Urothelium cell line (cell line): ENCODE measurements around the gene RNASEL.
"Not testable (repeated sequence)": the region's sequence is repeated elsewhere in the genome, so short reads cannot be mapped to it uniquely, and the experiment has no call there.

Experiments
- DNase-seq: peaks from one replicate; pipeline ENCODE4 v3.0.0; 2011; ENCODE audit warnings: low spot score, mixed read lengths
- FAIRE-seq: peaks from 2 replicates; lab custom pipeline; 2011; peaks lifted over from hg19 to GRCh38; lab: Jason Lieb, UNC

RNASEL gene

DNA sequence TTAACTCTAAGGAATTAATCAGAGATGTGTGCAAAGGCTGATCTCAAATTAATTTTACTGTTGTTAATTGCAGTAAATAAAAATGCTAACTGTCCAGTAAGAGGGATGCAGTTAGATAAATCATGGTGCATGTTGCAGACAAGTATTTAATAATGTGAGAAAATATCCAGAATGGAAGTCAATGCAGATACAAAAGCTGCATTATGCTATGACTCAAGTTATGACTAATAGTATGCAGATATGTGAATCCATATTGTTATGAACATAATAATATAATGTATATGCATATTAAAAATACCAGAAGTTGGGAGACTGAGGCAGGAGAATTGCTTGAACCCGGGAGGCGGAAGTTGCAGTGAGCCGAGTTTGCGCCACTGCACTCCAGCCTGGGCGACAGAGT, 21.4 kb downstream of the RNASEL start:
- DNase-seq (no peak), FAIRE-seq (no peak)

DNA sequence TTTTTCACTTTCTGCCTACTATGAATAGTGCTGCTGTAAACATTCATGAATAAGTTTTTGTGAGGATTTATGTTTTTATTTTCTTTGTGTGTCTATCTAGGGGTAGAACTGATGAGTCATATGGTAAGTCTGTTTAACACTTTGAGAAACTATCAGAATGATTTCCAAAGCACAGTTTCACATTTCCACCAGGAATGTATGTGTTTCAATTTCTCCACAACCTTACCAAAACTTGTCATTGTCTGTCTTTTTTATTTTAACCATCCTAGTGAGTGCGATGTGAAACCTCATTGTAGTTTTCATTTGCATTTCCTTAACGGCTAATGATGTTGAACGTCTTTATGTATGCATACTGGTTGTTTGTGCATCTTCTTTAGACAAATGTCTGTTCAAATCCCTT, 23.5 kb downstream of the RNASEL start:
- no peak for FAIRE-seq
- no peak for DNase-seq

DNA sequence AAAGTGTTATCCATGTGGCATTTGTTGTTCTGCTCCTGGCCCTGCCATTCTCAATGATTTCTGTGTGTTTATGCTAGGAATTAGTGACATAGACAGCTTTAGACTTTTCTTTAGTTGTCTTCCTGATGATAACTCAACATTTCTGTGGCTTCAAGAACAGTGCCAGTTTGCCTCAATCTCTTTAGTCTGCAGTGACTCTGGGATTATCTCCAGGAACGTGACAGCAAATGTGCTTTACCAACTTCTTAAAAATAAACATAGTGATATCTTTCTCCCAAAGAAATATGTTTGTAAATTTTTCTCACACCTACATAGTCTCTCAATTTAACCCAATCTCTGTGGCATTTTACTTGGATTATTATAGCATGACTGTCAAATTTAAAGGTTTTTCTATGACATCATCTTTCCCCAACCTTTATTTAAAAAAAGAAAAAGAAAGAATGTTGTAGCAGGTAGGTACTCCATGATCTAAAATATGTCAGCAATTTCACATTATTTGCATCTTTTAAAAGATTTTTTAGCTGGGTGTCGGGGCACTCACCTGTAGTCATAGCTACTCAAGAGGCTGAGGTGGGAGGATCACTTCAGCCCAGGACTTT, 24.6 kb downstream of the RNASEL start:
- no peak for DNase-seq
- no peak for FAIRE-seq

DNA sequence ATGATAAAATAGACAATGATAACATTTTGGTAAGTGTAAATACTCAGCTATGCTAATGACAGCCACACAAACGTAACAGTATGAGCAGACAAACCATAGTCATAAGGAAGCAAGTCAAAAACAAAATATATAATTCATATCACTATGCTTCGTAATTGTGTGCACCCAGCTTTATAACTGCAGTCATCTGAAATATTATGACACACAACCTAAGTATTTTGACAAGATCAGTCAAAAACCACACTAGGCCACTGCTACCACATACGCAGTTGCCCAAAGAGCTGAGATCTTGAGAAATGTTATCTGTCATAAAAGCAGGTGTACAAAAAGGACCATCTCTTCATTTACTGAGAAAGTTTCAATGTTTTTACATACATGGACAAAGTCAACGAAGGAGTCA, 26.0 kb downstream of the RNASEL start:
- no peak for FAIRE-seq
- DNase-seq = no peak

DNA sequence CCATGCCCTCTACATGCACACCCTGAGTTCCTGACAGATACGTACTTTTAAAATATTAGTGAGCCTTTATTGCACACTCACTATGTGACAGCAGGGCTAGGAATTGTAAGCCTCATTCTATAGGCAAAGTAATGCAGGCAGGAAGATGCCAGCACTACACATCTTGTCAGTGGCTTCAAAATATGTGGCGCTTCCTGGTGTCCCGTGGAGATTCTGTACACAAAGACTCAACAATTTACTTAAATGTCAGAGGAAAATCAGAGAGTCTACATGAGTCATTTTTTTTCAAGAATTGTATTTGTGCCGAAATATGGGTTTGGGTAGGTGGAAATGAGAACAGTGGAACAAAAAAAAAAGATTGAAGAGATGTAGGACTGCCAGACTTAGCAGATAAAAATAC, 27.6 kb downstream of the RNASEL start:
- DNase-seq = no peak
- FAIRE-seq = no peak

DNA sequence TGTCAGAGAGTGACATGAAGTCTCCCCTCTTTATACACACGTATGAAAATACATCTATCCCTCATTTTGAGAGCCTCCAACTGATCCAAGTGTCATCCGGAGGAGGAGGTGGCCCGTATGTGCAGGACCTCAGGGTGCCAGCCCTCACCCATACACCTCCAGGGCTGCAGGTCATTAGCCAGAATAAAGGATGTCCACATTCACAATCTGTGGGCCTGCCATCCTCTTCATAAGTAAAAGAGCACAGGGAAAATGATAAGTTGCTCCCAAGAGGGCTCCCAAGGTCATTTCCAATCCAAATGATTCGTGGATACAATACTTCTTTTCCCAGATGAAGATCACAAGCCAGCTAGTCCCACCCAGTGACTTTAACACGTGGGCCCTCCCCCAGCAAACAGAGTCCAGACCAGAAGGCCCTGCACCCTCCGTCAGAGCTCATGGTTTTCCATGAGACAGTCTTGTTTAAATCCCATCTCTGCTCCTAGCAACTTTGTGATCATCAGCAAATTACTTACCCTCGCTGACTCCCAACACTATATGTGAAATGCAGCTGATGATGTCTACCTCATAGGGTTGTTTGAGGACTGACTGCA, 28.6 kb downstream of the RNASEL start:
- DNase-seq (no peak), FAIRE-seq (no peak)

DNA sequence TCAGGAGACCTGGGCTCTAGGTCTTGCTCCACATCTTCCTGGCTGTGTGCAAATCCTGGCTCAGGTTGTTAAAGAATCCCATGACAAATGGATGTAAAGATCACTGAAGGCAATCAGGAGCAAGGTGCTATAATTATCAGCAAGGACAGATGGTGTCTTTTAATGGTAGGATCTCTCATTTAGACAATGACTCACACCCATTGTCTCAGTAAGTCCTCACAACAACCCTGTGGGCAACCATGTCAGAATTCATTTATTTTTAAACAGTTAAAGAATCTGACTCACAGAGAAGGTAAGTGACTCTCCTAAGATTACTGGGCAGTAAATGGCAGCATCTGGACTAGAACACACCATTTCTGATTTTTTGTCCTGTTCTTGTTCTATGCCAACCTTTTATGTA, 32.8 kb downstream of the RNASEL start:
- DNase-seq (no peak), FAIRE-seq (no peak)

DNA sequence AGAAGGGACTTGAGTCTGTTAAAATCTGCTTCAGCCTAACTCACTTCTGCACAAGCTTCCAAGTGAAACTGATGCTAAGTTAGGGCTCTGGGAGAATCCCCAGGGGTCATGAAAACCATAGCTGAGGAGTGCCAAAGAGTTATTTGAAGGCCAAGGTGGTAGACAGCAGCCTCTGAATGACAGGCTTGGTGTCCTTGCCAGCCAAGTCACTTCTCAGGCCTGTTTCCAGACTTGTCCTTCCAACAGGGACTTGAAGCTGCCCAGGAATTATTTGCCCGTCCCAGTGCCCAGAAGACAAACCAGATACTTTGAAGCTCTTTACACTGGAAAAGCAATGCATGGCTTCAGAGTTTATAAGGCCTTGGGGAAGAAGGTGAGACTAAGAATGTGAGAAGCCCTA, 33.6 kb downstream of the RNASEL start:
- no peak for DNase-seq
- FAIRE-seq = no peak

DNA sequence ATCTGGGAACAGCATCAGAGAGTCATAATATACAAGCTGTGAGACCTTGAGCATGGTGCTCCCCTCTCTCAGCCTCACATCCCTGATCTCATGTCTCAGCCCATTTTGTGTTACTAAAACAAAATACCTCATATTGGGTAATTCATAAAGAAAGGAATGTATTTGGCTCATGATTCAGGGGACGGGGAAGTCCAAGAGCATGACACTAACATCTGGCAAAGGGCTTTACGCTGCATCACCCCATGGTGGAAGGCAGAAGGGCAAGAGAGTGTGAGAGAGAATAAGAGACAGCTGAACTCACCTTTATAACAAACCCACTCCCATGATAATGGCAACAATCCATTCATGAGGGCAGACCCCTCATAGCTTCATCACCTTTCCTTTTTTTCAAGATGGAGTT, 36.5 kb downstream of the RNASEL start:
- no peak for FAIRE-seq
- no peak for DNase-seq

DNA sequence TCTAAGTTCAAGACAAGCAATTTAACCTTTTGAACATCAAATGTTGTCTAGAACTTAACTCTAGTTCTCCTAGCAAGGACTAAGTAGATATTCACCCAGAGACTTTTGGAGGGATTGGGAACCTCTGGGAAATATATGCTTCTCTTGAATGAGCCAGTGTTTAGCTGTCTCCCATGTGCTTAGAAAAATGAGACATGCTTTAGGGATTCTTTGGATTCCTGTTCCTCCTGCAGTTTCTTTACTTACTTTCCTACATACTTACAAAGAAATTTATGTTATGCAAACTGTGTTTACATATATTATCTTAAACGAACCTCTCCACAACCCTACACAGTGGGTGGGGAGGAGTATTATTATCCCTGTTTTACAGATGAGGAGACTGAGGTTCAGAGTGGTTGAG, 39.2 kb downstream of the RNASEL start:
- FAIRE-seq (no peak), DNase-seq (no peak)

DNA sequence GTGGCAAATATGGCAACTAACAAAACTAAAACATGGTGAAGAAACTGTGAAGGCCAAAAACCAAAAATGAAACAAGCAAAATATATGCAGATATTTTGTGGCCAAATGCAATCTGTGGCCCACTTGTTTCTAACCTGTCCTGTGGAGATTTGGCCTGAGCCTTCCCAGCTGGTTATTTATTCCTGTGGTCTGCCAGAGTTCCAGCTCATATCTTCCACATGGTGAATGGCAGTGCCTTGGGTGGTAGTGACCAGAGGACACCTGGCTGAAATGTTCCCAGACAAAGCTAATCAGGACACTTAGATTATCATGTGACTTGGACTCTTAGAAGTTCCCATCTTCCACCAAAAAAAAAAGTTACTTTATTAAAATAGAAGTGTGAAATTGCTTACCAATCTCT, 39.7 kb downstream of the RNASEL start:
- FAIRE-seq (no peak), DNase-seq (no peak)

DNA sequence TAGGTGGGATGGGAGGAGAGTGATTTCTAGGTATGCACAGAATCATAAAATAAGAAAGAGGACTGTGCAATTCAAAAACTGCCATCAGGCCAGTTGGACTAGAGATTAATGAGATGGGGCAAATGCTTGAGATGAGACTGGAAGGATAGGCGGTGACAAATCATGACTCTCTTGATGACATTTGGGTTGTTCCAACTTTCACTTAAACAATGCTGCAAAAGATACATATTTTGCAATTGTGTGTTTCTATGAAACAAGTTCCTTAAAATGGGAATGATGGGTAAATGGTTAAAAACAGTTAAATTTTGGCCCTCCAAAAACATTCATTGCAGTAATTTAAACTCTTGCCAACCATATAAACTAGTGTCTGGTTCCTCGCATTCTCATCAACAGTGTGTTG, 55.2 kb downstream of the RNASEL start:
- no peak for DNase-seq
- no peak for FAIRE-seq

DNA sequence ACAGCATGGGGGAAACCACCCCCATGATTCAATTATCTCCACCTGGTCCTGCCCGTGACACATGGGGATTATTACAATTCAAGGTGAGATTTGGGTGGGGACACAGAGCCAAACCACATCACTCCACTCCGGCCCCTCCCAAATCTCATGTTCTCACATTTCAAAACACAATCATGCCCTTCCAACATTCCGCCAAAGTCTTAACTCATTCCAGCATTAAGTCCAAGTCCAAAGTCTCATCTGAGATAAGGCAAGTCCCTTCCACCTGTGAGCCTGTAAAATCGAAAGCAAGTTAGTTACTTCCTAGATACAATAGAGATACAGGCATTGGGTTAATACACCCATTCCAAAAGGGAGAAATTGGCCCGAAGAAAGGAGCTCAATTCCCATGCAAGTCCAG, 60.9 kb downstream of the RNASEL start:
- not testable (repeated sequence) for DNase-seq, FAIRE-seq

DNA sequence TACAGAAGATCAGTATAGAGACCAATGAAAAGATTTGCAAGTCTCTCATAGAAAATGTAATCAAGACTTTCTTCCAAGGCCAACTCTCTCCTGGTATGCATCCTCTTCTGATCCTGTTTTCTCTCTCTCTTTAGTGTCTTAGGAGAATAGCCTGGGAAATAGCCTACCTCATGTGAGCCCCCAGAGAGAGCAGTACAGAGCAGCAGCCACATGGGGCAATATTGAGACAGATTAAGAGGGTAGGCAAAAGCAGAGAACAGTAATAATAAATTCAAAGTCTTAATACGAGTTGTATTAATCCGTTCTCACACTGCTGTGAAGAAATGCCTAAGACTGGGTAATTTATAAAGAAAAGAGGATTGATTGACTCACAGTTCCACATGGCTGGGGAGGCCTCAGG, 61.4 kb downstream of the RNASEL start:
- no peak for FAIRE-seq
- no peak for DNase-seq

DNA sequence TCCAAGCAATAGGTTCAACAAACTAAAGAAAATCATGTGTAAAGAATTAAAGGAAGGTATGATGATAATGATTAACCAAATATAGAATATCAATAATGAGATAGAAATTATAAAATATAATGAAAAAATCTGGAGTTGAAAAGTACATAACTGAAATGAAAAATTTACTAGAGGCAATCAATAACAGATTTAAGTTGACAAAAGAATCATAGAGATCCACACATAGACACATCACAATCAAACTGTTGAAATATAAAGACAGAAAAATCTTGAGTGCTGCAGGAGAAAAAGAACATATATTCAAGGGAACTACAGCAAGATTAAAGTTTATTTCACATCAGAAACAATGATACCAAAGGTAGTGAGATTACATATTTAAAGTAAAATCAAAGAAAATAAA, 63.7 kb downstream of the RNASEL start:
- FAIRE-seq (no peak), DNase-seq (no peak)
